Hypothalamus (tissue), 51 donors: ENCODE results near the gene STRIP2.
A peak's percentile ranks its signal among the peaks of the same experiment; 100 is the strongest.
"Not testable (repeated sequence)": the region's sequence is repeated elsewhere in the genome, so short reads cannot be mapped to it uniquely, and the experiment has no call there.

ENCODE experiments used
- DNase-seq, 51 donors: peaks; one replicate each; lab custom pipeline; 2025; lab: John Stamatoyannopoulos, UW

Gene STRIP2

GRCh38 chr7:129433847-129434674 is at the start of gene STRIP2:
Gene STRIP2 (plus strand): TSS chr7:129434432. CDS start chr7:129434473, 41 bp downstream.
- peak; percentile 33 to 95 (median 87) for DNase-seq

- DNase-seq = no peak
These were observed 49.1 kb upstream of the STRIP2 start for GRCh38 chr7:129385116-129385515.

GRCh38 chr7:129385598-129385997 is 48.6 kb upstream of the STRIP2 start:
- DNase-seq = no peak

- no peak for DNase-seq
These were observed 47.7 kb upstream of the STRIP2 start for GRCh38 chr7:129386506-129386905.

- DNase-seq = no peak
These were observed 46.7 kb upstream of the STRIP2 start for GRCh38 chr7:129387537-129387936.

- DNase-seq = no peak
These were observed 45.7 kb upstream of the STRIP2 start for GRCh38 chr7:129388333-129389098.

GRCh38 chr7:129389829-129390228 is 44.4 kb upstream of the STRIP2 start:
- no peak for DNase-seq

- DNase-seq = no peak
These were observed 43.9 kb upstream of the STRIP2 start for GRCh38 chr7:129390314-129390713.

- DNase-seq = peak in 1 of 51 donors; percentile 20
These were observed 42.6 kb upstream of the STRIP2 start for GRCh38 chr7:129391546-129392171.

- no peak for DNase-seq
These were observed 41.0 kb upstream of the STRIP2 start for GRCh38 chr7:129393255-129393654.

- DNase-seq = no peak
These were observed 40.1 kb upstream of the STRIP2 start for GRCh38 chr7:129394101-129394500.

GRCh38 chr7:129394982-129395914 is 39.0 kb upstream of the STRIP2 start:
- no peak for DNase-seq

GRCh38 chr7:129401228-129401966 is 32.8 kb upstream of the STRIP2 start:
- DNase-seq = no peak

GRCh38 chr7:129401967-129402860 is 32.0 kb upstream of the STRIP2 start:
- peak in 1 of 51 donors; percentile 20 for DNase-seq

GRCh38 chr7:129405527-129405926 is 28.7 kb upstream of the STRIP2 start:
- no peak for DNase-seq

GRCh38 chr7:129410238-129410637 is 24.0 kb upstream of the STRIP2 start:
- DNase-seq = not testable (repeated sequence)

GRCh38 chr7:129412501-129412900 is 21.7 kb upstream of the STRIP2 start:
- no peak for DNase-seq

GRCh38 chr7:129417073-129417472 is 17.2 kb upstream of the STRIP2 start:
- DNase-seq = no peak
